Measurements from ENCODE around the gene OR51S1.

DNA sequence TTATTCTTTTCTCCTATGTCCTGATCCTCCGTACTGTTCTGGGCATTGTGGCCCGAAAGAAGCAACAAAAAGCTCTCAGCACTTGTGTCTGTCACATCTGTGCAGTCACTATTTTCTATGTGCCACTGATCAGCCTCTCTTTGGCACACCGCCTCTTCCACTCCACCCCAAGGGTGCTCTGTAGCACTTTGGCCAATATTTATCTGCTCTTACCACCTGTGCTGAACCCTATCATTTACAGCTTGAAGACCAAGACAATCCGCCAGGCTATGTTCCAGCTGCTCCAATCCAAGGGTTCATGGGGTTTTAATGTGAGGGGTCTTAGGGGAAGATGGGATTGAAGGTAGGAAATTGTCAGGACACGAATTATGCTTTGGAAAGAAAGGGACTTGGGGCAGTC is 33.5 kb upstream of the OR51S1 start:
- TF ChIP-seq EP300 (IDR thresholded peaks at IDR 0.05; ENCODE audit: borderline replicate concordance): no peak
- TF ChIP-seq, protein P1, sequence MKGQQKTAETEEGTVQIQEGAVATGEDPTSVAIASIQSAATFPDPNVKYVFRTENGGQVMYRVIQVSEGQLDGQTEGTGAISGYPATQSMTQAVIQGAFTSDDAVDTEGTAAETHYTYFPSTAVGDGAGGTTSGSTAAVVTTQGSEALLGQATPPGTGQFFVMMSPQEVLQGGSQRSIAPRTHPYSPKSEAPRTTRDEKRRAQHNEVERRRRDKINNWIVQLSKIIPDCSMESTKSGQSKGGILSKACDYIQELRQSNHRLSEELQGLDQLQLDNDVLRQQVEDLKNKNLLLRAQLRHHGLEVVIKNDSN (IDR thresholded peaks at IDR 0.05): no peak
- no peak for TF ChIP-seq CREB1 (IDR thresholded peaks at IDR 0.05; ENCODE audit: low read depth)
- no peak for TF ChIP-seq ZBTB7A (IDR thresholded peaks at IDR 0.05; ENCODE audit: low read depth)
- TF ChIP-seq NFIC (IDR thresholded peaks at IDR 0.05): no peak
- TF ChIP-seq EGR1 (IDR thresholded peaks at IDR 0.05): no peak
- TF ChIP-seq, protein P2, sequence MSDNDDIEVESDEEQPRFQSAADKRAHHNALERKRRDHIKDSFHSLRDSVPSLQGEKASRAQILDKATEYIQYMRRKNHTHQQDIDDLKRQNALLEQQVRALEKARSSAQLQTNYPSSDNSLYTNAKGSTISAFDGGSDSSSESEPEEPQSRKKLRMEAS (IDR thresholded peaks at IDR 0.05): no peak
- TF ChIP-seq, protein P3, sequence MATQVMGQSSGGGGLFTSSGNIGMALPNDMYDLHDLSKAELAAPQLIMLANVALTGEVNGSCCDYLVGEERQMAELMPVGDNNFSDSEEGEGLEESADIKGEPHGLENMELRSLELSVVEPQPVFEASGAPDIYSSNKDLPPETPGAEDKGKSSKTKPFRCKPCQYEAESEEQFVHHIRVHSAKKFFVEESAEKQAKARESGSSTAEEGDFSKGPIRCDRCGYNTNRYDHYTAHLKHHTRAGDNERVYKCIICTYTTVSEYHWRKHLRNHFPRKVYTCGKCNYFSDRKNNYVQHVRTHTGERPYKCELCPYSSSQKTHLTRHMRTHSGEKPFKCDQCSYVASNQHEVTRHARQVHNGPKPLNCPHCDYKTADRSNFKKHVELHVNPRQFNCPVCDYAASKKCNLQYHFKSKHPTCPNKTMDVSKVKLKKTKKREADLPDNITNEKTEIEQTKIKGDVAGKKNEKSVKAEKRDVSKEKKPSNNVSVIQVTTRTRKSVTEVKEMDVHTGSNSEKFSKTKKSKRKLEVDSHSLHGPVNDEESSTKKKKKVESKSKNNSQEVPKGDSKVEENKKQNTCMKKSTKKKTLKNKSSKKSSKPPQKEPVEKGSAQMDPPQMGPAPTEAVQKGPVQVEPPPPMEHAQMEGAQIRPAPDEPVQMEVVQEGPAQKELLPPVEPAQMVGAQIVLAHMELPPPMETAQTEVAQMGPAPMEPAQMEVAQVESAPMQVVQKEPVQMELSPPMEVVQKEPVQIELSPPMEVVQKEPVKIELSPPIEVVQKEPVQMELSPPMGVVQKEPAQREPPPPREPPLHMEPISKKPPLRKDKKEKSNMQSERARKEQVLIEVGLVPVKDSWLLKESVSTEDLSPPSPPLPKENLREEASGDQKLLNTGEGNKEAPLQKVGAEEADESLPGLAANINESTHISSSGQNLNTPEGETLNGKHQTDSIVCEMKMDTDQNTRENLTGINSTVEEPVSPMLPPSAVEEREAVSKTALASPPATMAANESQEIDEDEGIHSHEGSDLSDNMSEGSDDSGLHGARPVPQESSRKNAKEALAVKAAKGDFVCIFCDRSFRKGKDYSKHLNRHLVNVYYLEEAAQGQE (IDR thresholded peaks at IDR 0.05; ENCODE audit: low read depth): no peak
- TF ChIP-seq TEAD4 (IDR thresholded peaks at IDR 0.05): no peak
- TF ChIP-seq CEBPB (IDR thresholded peaks at IDR 0.05): no peak
- no peak for TF ChIP-seq RAD21 (IDR thresholded peaks at IDR 0.05; ENCODE audit: low read depth)
